ENCODE results near the gene WDR81.
"Not testable (repeated sequence)": the region's sequence is repeated elsewhere in the genome, so short reads cannot be mapped to it uniquely, and the experiment has no call there.

Gene WDR81

GRCh38 chr17:1727258-1727789 lies 2.8 kb downstream of the WDR81 start:
- intact Hi-C loops (cut with DNase I), result no loop called here
- no peak for DNase-seq

DNA sequence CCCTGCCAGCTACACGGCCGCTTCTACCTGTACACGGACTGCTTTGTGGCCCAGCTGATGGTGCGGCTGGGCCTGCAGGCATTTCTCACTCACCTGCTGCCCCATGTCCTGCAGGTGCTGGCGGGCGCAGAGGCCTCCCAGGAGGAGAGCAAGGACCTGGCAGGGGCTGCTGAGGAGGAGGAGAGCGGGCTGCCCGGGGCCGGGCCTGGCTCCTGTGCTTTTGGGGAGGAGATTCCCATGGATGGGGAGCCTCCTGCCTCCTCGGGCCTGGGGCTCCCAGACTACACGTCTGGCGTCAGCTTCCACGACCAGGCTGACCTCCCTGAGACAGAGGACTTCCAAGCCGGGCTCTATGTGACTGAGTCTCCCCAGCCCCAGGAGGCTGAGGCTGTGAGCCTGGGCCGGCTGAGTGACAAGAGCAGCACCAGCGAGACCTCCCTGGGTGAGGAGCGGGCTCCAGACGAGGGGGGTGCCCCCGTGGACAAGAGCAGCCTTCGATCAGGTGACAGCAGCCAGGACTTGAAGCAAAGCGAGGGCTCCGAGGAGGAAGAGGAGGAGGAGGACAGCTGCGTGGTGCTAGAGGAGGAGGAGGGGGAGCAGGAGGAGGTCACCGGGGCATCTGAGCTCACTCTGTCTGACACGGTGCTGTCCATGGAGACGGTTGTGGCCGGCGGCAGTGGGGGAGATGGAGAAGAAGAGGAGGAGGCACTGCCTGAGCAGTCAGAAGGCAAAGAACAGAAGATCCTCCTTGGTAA lies 3.5 kb downstream of the WDR81 start:
- peak in 1 of 10 donors; percentile 60 for DNase-seq
- intact Hi-C loops (cut with DNase I), result no loop called here

GRCh38 chr17:1729966-1730325 lies 5.4 kb downstream of the WDR81 start:
- intact Hi-C loops (cut with DNase I), result no loop called here
- DNase-seq, result peak in 1 of 10 donors; percentile 62

GRCh38 chr17:1730326-1731193 lies 6.1 kb downstream of the WDR81 start:
- DNase-seq, result peak in 3 of 10 donors; percentile 37 to 86 (median 78)
- intact Hi-C loops (cut with DNase I), result no loop called here

DNA sequence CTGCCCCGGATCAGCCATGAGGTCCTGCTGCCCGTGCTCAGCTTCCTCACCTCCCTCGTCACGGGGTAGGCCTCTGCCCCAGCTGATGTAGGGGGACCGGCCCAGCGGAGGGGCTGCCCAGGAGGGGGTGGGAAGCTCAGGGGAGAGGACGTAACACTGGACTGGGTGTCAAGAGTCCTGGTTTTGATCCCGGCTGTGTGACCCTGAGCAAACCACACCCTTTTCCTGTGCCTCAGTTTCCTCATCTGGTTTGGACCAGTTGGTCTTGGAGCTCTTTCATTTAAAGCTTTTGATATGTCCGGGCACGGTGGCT lies 6.6 kb downstream of the WDR81 start:
- peak in 1 of 10 donors; percentile 41 for DNase-seq
- intact Hi-C loops (cut with DNase I), result no loop called here

- intact Hi-C loops (cut with DNase I), result no loop called here
- peak in 1 of 10 donors; percentile 58 for DNase-seq
Measured at GRCh38 chr17:1732241-1732832, 7.8 kb downstream of the WDR81 start.

DNA sequence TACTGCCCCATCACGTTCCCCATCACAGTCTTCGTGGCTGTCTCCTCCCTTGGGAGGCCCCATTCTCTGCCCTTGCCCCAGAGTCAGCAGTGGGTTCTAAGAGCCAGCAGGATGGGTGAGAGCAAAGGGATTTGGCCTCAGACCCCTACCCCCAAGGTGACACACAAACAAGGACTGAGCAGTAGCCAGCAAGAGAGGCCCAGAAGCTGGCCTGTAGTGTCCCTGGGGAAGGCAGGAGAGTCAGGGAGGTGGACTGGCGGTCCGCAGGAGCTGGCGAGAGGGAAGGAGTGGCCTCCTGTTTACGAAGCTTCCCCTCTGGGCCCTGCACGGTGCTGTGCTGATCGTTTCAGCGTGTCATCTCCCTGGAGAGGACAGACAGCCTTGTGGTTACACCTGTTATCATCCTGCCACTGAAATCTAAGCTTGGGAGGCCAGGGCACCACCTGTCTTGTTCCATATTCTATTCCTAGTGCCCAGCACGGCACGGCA lies 8.4 kb downstream of the WDR81 start:
- no peak for DNase-seq
- intact Hi-C loops (cut with DNase I), result no loop called here

GRCh38 chr17:1733759-1734158 lies 9.3 kb downstream of the WDR81 start:
- intact Hi-C loops (cut with DNase I), result no loop called here
- peak in 2 of 10 donors; percentile 64 to 87 for DNase-seq

GRCh38 chr17:1735418-1735817 lies 10.9 kb downstream of the WDR81 start:
- peak in 1 of 10 donors; percentile 59 for DNase-seq
- intact Hi-C loops (cut with DNase I), result no loop called here

DNA sequence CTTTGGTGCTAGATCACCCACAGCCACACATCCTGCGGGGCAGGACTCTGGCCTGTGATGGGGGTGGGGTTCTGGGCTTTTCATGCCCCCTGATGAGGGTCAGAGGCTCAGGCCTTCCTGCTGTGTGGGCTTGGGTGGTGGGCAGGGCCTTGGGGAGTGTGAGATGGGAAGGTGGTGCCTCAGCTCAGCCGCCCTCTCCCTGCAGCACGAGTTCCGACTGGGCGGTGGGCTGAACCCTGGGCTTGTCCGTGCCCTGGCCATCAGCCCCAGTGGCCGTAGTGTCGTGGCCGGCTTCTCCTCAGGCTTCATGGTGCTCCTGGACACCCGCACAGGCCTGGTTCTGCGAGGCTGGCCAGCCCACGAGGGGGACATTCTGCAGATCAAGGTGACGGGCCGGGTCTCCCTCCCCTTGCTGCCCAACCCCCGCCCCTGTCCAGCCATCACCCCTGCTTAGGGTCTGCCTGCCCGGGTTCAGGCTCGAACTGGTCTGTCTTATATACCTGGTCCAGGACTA lies 11.4 kb downstream of the WDR81 start:
- no peak for DNase-seq
- intact Hi-C loops (cut with DNase I), result no loop called here

GRCh38 chr17:1736348-1737281 lies 12.1 kb downstream of the WDR81 start:
- peak in 4 of 10 donors; percentile 56 to 91 (median 76) for DNase-seq
- intact Hi-C loops (cut with DNase I), result no loop called here

- peak in 1 of 10 donors; percentile 54 for DNase-seq
- intact Hi-C loops (cut with DNase I), result no loop called here
Measured at GRCh38 chr17:1737531-1738291, 13.2 kb downstream of the WDR81 start.

DNA sequence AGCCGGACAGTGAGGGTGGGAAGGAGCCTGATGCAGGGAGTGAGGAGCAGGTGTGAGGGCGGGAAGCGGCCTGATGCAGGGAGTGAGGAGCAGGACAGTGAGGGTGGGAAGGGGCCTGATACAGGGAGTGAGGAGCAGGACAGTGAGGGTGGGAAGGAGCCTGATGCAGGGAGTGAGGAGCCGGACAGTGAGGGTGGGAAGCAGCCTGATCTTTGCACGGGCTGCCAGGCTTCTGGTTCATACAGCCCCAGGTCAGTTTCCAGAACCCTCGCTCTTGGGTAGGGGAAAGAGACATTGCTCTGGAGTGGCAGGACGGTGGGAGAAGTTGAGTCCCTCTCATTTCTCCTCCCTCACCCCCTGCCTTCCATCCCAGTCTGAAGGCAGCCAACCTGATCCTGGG lies 17.4 kb downstream of the WDR81 start:
- intact Hi-C loops (cut with DNase I); DNase-seq: not testable (repeated sequence)

DNA sequence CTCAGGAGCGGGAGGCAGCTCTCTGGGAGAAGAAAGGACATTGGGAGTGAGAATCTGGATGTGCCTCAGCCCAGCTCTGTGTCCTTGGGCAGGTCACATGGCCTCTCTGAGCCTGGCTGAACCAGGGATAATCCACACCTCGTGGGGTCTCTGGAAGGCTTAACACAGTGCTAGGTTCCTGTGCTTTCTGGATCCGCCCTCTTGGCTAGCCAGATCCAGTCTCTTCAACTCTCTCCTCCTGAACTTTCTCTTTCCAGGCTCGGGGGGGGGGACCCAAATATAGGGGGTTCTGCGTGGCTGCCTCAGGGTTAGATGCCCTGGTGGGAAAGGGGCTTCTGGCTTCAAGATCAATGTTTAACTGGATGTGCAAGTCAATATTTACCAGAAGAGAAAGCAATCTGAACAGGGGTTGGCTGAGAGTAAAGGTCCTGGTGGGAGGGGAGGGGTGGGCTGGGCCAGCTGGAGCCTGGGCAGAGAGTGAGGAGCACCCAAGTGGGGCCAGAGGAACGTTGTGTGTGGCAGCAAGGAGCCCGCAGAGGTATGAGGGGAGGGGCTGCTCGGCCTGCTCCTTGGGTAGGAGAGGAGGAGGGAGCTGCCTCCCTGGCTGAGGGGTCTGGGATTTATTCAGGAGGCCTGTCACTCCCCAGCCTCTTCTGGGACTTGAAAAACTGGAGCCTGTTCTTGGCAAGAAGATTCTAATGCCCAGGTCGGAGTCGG lies 18.0 kb downstream of the WDR81 start, which contains the start of gene SERPINF2:
SERPINF2 (plus strand) TSS at position 501 of the 717 bp plus-strand sequence. CDS start 2,125 bp downstream, outside the sequence.
- DNase-seq, result no peak
- intact Hi-C loops (cut with DNase I), result no loop called here

DNA sequence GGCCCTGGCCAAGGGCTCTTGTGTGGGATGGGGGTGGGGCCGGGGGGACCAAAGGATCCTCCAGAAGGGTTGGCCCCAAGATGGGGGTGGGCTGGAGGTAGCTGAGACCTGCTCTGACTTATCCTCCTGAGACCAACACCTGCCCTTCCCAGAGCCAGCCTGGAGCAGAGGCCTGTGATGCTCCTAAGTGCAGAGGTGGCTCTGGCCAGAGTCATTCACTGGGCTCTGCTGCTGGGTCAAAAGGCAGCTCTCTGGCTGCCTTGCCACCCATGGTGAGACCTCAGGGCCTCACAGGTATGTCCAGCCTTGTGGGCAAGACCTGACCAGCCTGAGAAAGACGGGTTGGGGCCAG lies 18.6 kb downstream of the WDR81 start:
- intact Hi-C loops (cut with DNase I), result no loop called here
- peak in 1 of 10 donors; percentile 50 for DNase-seq

GRCh38 chr17:1744551-1745512 lies 20.3 kb downstream of the WDR81 start:
- intact Hi-C loops (cut with DNase I), result no loop called here
- DNase-seq, result peak in 1 of 10 donors; percentile 61

GRCh38 chr17:1745513-1746020 lies 21.1 kb downstream of the WDR81 start:
- intact Hi-C loops (cut with DNase I), result no loop called here

More at GRCh38 chr17:1745513-1746020, 21.1 kb downstream of the WDR81 start:
- DNase-seq, result no peak
